ENCODE measurements around the gene TPSD1. TPM values are rescaled to one million over a fixed set of nuclear protein-coding genes. Genes with fewer than 3 reads are reported as not detected.

The TPSD1 gene
- polyA plus RNA-seq, 1 of the 3 experiments (the other 2 are of a cell fraction) = not detected

- Histone ChIP-seq H3K4me3 (ENCODE audit: low read depth in 2 of 2, low read length in 1 of 2) (no peak overlapping the region), H3K27ac (ENCODE audit: low read depth in 2 of 2, low read length in 1 of 2) (no peak overlapping the region), H3K9me3 (no peaks in the 10 kb centered on the region), H3K9ac (no peak overlapping the region), H3K79me2 (ENCODE audit: insufficient read depth) (no peaks in the 10 kb centered on the region), H2AFZ (ENCODE audit: low read depth) (no peak overlapping the region), H3F3A (replicated peaks; ENCODE audit: insufficient read depth) (no peaks in the 10 kb centered on the region), H3K36me3 (replicated peaks in 1 of 2; ENCODE audit: control insufficient read depth in 1 of 2, insufficient read depth in 2 of 2, low read length in 1 of 2) (no peaks in the 10 kb centered on the region), H4K20me1 (ENCODE audit: insufficient read depth) (no peaks in the 10 kb centered on the region), H3K9me2 (no peaks in the 10 kb centered on the region), H3K4me2 (0 out of 2 replicates have a peak overlapping the region, but pooled peaks have one; percentile 15), H3K27me3 (ENCODE audit: insufficient read depth) (peaks cover 78% of the 10 kb centered on the region), H3K4me1 (ENCODE audit: control insufficient read depth in 1 of 2, insufficient read depth in 2 of 2, low read depth in 1 of 2, low read length in 1 of 2) (peaks cover 0 to 8% of the 10 kb centered on the region in 2 experiments; a peak in 1 of 4 replicates)
- no peak for DNase-seq
- POLR2A ChIA-PET = no interaction called here
- WGBS (ENCODE audit: low lambda C conversion rate) = 16% methylated on average over 5 of the region's 40 CpGs
- CTCF ChIA-PET = interaction anchor here (6.5 kb wide), 1 partner anchor 12 kb away, joined by 60 read pairs; no protein-coding TSS in a partner anchor
- TF ChIP-seq FOXJ3 (CRISPR knock-in tag; IDR thresholded peaks at IDR 0.05) = 0 out of 2 replicates have a peak, but pooled peaks have one; percentile 20
- no peak for TF ChIP-seq SIN3A (IDR thresholded peaks at IDR 0.05; ENCODE audit: borderline replicate concordance, low read depth, low read length)
Measured at GRCh38 chr16:1287982-1288670, 32.3 kb downstream of the TPSD1 start.

- WGBS (ENCODE audit: low lambda C conversion rate) = 11% methylated on average over 11 of the region's 20 CpGs
- no peaks in the 10 kb centered on the region for H3K9me3 ChIP-seq
- peaks cover 0 to 8% of the 10 kb centered on the region in 2 experiments; a peak in 1 of 4 replicates for H3K4me1 ChIP-seq (ENCODE audit: control insufficient read depth in 1 of 2, insufficient read depth in 2 of 2, low read depth in 1 of 2, low read length in 1 of 2)
- H2AFZ ChIP-seq (ENCODE audit: low read depth) = no peak overlapping the region
- no peaks in the 10 kb centered on the region for H3K79me2 ChIP-seq (ENCODE audit: insufficient read depth)
- no peaks in the 10 kb centered on the region for H4K20me1 ChIP-seq (ENCODE audit: insufficient read depth)
- ChIA-PET CTCF (interaction anchor here (6.5 kb wide), 1 partner anchor 12 kb away, joined by 60 read pairs; no protein-coding TSS in a partner anchor), POLR2A (no interaction called here)
- no peak for DNase-seq
- H3K9me2 ChIP-seq = no peaks in the 10 kb centered on the region
- H3K9ac ChIP-seq = no peak overlapping the region
- TF ChIP-seq TEAD4 (IDR thresholded peaks at IDR 0.05; ENCODE audit: borderline replicate concordance, insufficient read depth) (no peak), SMC3 (IDR thresholded peaks at IDR 0.05; ENCODE audit: low read depth, low read length) (no peak), GATA2 (CRISPR knock-in tag; IDR thresholded peaks at IDR 0.05) (no peak), TCF12 (IDR thresholded peaks at IDR 0.05) (no peak)
- no peak overlapping the region for H3K4me2 ChIP-seq
- no peak overlapping the region for H3K27ac ChIP-seq (ENCODE audit: low read depth in 2 of 2, low read length in 1 of 2)
- peaks cover 70% of the 10 kb centered on the region for H3K27me3 ChIP-seq (ENCODE audit: insufficient read depth)
- no peaks in the 10 kb centered on the region for H3F3A ChIP-seq (replicated peaks; ENCODE audit: insufficient read depth)
- H3K36me3 ChIP-seq (replicated peaks in 1 of 2; ENCODE audit: control insufficient read depth in 1 of 2, insufficient read depth in 2 of 2, low read length in 1 of 2) = no peaks in the 10 kb centered on the region
- H3K4me3 ChIP-seq (ENCODE audit: low read depth in 2 of 2, low read length in 1 of 2) = no peak overlapping the region
Measured at GRCh38 chr16:1288813-1289476, 33.1 kb downstream of the TPSD1 start.

- Histone ChIP-seq H3K36me3 (replicated peaks in 1 of 2; ENCODE audit: control insufficient read depth in 1 of 2, insufficient read depth in 2 of 2, low read length in 1 of 2) (no peaks in the 10 kb centered on the region), H3F3A (replicated peaks; ENCODE audit: insufficient read depth) (no peaks in the 10 kb centered on the region), H3K4me3 (ENCODE audit: low read depth in 2 of 2, low read length in 1 of 2) (no peak overlapping the region), H3K4me2 (no peak overlapping the region), H3K9me2 (no peaks in the 10 kb centered on the region), H3K27ac (ENCODE audit: low read depth in 2 of 2, low read length in 1 of 2) (no peak overlapping the region), H2AFZ (ENCODE audit: low read depth) (no peak overlapping the region), H3K9ac (no peak overlapping the region), H3K79me2 (ENCODE audit: insufficient read depth) (no peaks in the 10 kb centered on the region), H3K4me1 (ENCODE audit: control insufficient read depth in 1 of 2, insufficient read depth in 2 of 2, low read depth in 1 of 2, low read length in 1 of 2) (peaks cover 0 to 8% of the 10 kb centered on the region in 2 experiments; a peak in 1 of 4 replicates), H3K27me3 (ENCODE audit: insufficient read depth) (peaks cover 68% of the 10 kb centered on the region), H4K20me1 (ENCODE audit: insufficient read depth) (no peaks in the 10 kb centered on the region), H3K9me3 (no peaks in the 10 kb centered on the region)
- TF ChIP-seq SIN3A (IDR thresholded peaks at IDR 0.05; ENCODE audit: borderline replicate concordance, low read depth, low read length) (no peak), ZBTB33 (IDR thresholded peaks at IDR 0.05; ENCODE audit: borderline replicate concordance, low read depth) (no peak), MXI1 (IDR thresholded peaks at IDR 0.05; ENCODE audit: low read depth, low read length) (no peak), TCF12 (IDR thresholded peaks at IDR 0.05) (no peak), FOSL2 (IDR thresholded peaks at IDR 0.05; ENCODE audit: borderline replicate concordance, low read depth) (no peak), EZH2phosphoT487 (IDR thresholded peaks at IDR 0.05; ENCODE audit: borderline replicate concordance, low read depth) (no peak), TEAD4 (IDR thresholded peaks at IDR 0.05; ENCODE audit: borderline replicate concordance, insufficient read depth) (no peak), NFIC (IDR thresholded peaks at IDR 0.05; ENCODE audit: borderline replicate concordance) (no peak), USF2 (IDR thresholded peaks at IDR 0.05; ENCODE audit: borderline replicate concordance, low read depth, low read length) (no peak), CHD2 (IDR thresholded peaks at IDR 0.05; ENCODE audit: low read length, partially characterized antibody) (no peak), POLR2AphosphoS5 (IDR thresholded peaks at IDR 0.05; ENCODE audit: low read depth, low read length) (no peak), JUND (IDR thresholded peaks at IDR 0.05) (no peak), RXRA (IDR thresholded peaks at IDR 0.05; ENCODE audit: borderline replicate concordance, low read depth) (no peak), YY1 (IDR thresholded peaks at IDR 0.05; ENCODE audit: low read depth) (no peak), GABPA (IDR thresholded peaks at IDR 0.05; ENCODE audit: low read depth) (no peak)
- no peak for DNase-seq
- ChIA-PET POLR2A (no interaction called here), CTCF (interaction anchor here (0.8 to 6.5 kb wide), 2 partner anchors 11 to 13 kb away, joined by 3 to 60 read pairs; no protein-coding TSS in a partner anchor)
- WGBS (ENCODE audit: low lambda C conversion rate) = 0% methylated on average over 5 of the region's 17 CpGs
Measured at GRCh38 chr16:1289477-1289866, 33.6 kb downstream of the TPSD1 start.
